SU-DHL-6 (cell line): ENCODE data around the gene GRIK4.

ENCODE experiments used
- H2AFZ ChIP-seq: fragments of 200-600 bp; sonication (generic); 2 replicates; pipeline ENCODE4 v1.6.1; 2014; ENCODE audit warnings: low read depth, mild to moderate bottlenecking, moderate library complexity, mixed read lengths, antibody characterized with exemption, low read length; ENCODE audit not compliant: severe bottlenecking
- H3F3A ChIP-seq: fragments of 200-600 bp; shearing (Covaris generic); 2 replicates; pipeline ENCODE4 v1.6.0; 2016; ENCODE audit warnings: antibody characterized with exemption, mild to moderate bottlenecking; ENCODE audit not compliant: insufficient read depth
- H3K27ac ChIP-seq: fragments of 200-600 bp; sonication (generic); 2 replicates; pipeline ENCODE4 v1.5.1; 2016; ENCODE audit warnings: low read depth, mild to moderate bottlenecking, low read length, moderate library complexity, mixed read lengths
- H3K27me3 ChIP-seq: fragments of 200-600 bp; sonication (generic), shearing (Covaris generic); 2 replicates; pipeline ENCODE4 v1.6.0; 2014; ENCODE audit warnings: mild to moderate bottlenecking, low read length
- H3K36me3 ChIP-seq: fragments of 200-600 bp; sonication (generic); 2 replicates; pipeline ENCODE4 v1.6.1; 2014; ENCODE audit warnings: mild to moderate bottlenecking, low read length, mixed read lengths
- H3K4me2 ChIP-seq: fragments of 300-600, 200-600 bp; shearing (Covaris generic), sonication (generic); 2 replicates; pipeline ENCODE4 v1.6.0; 2014; ENCODE audit warnings: low read length, low read depth, mild to moderate bottlenecking; ENCODE audit not compliant: poor library complexity, severe bottlenecking
- H3K4me3 ChIP-seq: fragments of 200-600 bp; sonication (generic); 2 replicates; pipeline ENCODE4 v1.5.1; 2014; ENCODE audit warnings: antibody characterized with exemption, low read length, mild to moderate bottlenecking, mixed read lengths; ENCODE audit not compliant: insufficient read depth, poor library complexity, severe bottlenecking
- H3K79me2 ChIP-seq: fragments of 200-600 bp; sonication (generic); 2 replicates; pipeline ENCODE4 v1.6.1; 2014; ENCODE audit warnings: mild to moderate bottlenecking, low read length, moderate library complexity; ENCODE audit not compliant: insufficient read depth
- H3K9ac ChIP-seq: fragments of 200-600 bp; sonication (generic); 2 replicates; pipeline ENCODE4 v1.7.0; 2014; ENCODE audit warnings: mild to moderate bottlenecking, low read length
- H3K9me2 ChIP-seq: fragments of 200-600 bp; sonication (generic); replicated peaks from 2 replicates; pipeline ENCODE4 v1.6.1; 2014; ENCODE audit warnings: low read length; ENCODE audit not compliant: insufficient read depth
- H3K9me3 ChIP-seq: fragments of 200-600 bp; sonication (generic); 2 replicates; pipeline ENCODE4 v1.6.1; 2014; ENCODE audit warnings: low read length, mixed read lengths; ENCODE audit not compliant: insufficient read depth
- H4K20me1 ChIP-seq: fragments of 200-600 bp; sonication (generic); 2 replicates; pipeline ENCODE4 v1.6.1; 2014; ENCODE audit warnings: low read depth, mild to moderate bottlenecking, antibody characterized with exemption, low read length, moderate library complexity, mixed read lengths
- CTCF ChIP-seq: fragments of 200-600 bp; sonication (generic); IDR thresholded peaks from one replicate; pipeline ENCODE4 v1.5.1; 2017; ENCODE audit warnings: antibody characterized with exemption, mild to moderate bottlenecking, low read length, moderate library complexity; ENCODE audit not compliant: insufficient read depth, poor library complexity, severe bottlenecking
- EZH2phosphoT487 ChIP-seq: fragments of 200-600 bp; sonication (generic), shearing (Covaris generic); conservative IDR thresholded peaks from 2 replicates; pipeline ENCODE4 v1.6.1; 2018; ENCODE audit warnings: mild to moderate bottlenecking, antibody characterized with exemption, low read length, moderate library complexity, mixed read lengths

Gene GRIK4

GRCh38 chr11:120608061-120608460 lies 96.5 kb downstream of the GRIK4 start:
- Histone ChIP-seq H3K27me3 (no peaks in the 10 kb centered on the region), H3K9me3 (no peaks in the 10 kb centered on the region), H3K79me2 (no peaks in the 10 kb centered on the region), H3F3A (no peaks in the 10 kb centered on the region), H3K27ac (no peak overlapping the region), H2AFZ (no peak overlapping the region), H3K9me2 (no peaks in the 10 kb centered on the region), H3K4me3 (no peak overlapping the region), H3K4me2 (no peak overlapping the region), H4K20me1 (no peaks in the 10 kb centered on the region), H3K36me3 (no peaks in the 10 kb centered on the region), H3K9ac (no peak overlapping the region)
- TF ChIP-seq CTCF: no peak
- no peak for TF ChIP-seq EZH2phosphoT487

GRCh38 chr11:120608760-120609211 lies 97.2 kb downstream of the GRIK4 start:
- no peak overlapping the region for H3K4me2 ChIP-seq
- no peak overlapping the region for H3K27ac ChIP-seq
- no peaks in the 10 kb centered on the region for H3K79me2 ChIP-seq

GRCh38 chr11:120610111-120610510 lies 98.6 kb downstream of the GRIK4 start:
- no peak overlapping the region for H3K9ac ChIP-seq
- no peaks in the 10 kb centered on the region for H3K9me2 ChIP-seq
- H3F3A ChIP-seq: no peaks in the 10 kb centered on the region
- H3K36me3 ChIP-seq: no peaks in the 10 kb centered on the region
- H3K27ac ChIP-seq: no peak overlapping the region
- no peak overlapping the region for H3K4me2 ChIP-seq
- TF ChIP-seq EZH2phosphoT487: no peak
- TF ChIP-seq CTCF: no peak
- H3K27me3 ChIP-seq: no peaks in the 10 kb centered on the region
- no peaks in the 10 kb centered on the region for H4K20me1 ChIP-seq
- H3K79me2 ChIP-seq: no peaks in the 10 kb centered on the region
- no peak overlapping the region for H3K4me3 ChIP-seq
- H2AFZ ChIP-seq: no peak overlapping the region
- no peaks in the 10 kb centered on the region for H3K9me3 ChIP-seq

More at GRCh38 chr11:120608760-120609211, 97.2 kb downstream of the GRIK4 start:
- Histone ChIP-seq H2AFZ (no peak overlapping the region), H4K20me1 (no peaks in the 10 kb centered on the region), H3K9me2 (no peaks in the 10 kb centered on the region), H3K27me3 (no peaks in the 10 kb centered on the region), H3K9me3 (no peaks in the 10 kb centered on the region), H3F3A (no peaks in the 10 kb centered on the region), H3K9ac (no peak overlapping the region), H3K4me3 (no peak overlapping the region), H3K36me3 (no peaks in the 10 kb centered on the region)
- TF ChIP-seq EZH2phosphoT487 (no peak), CTCF (no peak)

GRCh38 chr11:120611581-120611980 lies 100.0 kb downstream of the GRIK4 start:
- Histone ChIP-seq H3K79me2 (no peaks in the 10 kb centered on the region), H3K27me3 (no peaks in the 10 kb centered on the region), H3F3A (no peaks in the 10 kb centered on the region), H3K9me3 (no peaks in the 10 kb centered on the region), H3K9me2 (no peaks in the 10 kb centered on the region), H3K27ac (no peak overlapping the region), H3K9ac (no peak overlapping the region), H3K4me3 (no peak overlapping the region), H3K36me3 (no peaks in the 10 kb centered on the region), H4K20me1 (no peaks in the 10 kb centered on the region), H2AFZ (no peak overlapping the region), H3K4me2 (no peak overlapping the region)
- TF ChIP-seq CTCF (no peak), EZH2phosphoT487 (no peak)
